ENCODE data around the gene DACH1. TPM values are rescaled to one million over a fixed set of nuclear protein-coding genes. Genes with fewer than 3 reads are reported as not detected.

The DACH1 gene
- total RNA-seq, 2 experiments from 2014 or later = 0.71 to 0.89 TPM

DNA sequence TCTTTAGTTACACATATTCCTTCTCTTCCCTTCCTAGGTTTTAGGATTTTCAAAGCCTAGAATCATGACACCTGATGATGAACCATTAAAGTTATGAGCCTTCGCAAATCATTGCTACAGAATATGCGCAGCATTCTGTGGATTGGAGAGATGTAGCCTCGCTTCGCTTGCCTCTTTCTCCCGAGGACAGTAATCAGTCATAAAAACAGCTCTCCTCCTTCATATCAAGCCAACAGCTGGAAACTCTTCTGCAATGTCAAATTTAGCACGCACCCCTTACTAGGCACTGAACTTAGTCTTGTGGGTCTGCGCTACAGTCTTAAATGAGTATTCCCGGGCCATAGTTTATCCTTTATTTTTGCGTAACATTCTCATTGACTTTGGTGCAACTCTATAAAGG is 79.6 kb downstream of the DACH1 start:
- TF ChIP-seq, protein P1, sequence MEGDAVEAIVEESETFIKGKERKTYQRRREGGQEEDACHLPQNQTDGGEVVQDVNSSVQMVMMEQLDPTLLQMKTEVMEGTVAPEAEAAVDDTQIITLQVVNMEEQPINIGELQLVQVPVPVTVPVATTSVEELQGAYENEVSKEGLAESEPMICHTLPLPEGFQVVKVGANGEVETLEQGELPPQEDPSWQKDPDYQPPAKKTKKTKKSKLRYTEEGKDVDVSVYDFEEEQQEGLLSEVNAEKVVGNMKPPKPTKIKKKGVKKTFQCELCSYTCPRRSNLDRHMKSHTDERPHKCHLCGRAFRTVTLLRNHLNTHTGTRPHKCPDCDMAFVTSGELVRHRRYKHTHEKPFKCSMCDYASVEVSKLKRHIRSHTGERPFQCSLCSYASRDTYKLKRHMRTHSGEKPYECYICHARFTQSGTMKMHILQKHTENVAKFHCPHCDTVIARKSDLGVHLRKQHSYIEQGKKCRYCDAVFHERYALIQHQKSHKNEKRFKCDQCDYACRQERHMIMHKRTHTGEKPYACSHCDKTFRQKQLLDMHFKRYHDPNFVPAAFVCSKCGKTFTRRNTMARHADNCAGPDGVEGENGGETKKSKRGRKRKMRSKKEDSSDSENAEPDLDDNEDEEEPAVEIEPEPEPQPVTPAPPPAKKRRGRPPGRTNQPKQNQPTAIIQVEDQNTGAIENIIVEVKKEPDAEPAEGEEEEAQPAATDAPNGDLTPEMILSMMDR (IDR thresholded peaks at IDR 0.05) = no peak
- H3K27ac Mint-ChIP-seq = no peak overlapping the region
- CTCF ChIA-PET = no interaction called here
- Histone ChIP-seq H3K9me3 (ENCODE audit: control insufficient read depth in 1 of 2, insufficient read depth in 1 of 2, low read length in 2 of 2) (no peaks in the 10 kb centered on the region), H3K4me1 (ENCODE audit: insufficient read depth, low read length) (no peaks in the 10 kb centered on the region), H3K4me3 (ENCODE audit: low read length) (no peak overlapping the region), H3K27ac (ENCODE audit: low read depth in 1 of 2, low read length in 2 of 2) (no peak overlapping the region), H3K27me3 (ENCODE audit: control insufficient read depth in 1 of 2, insufficient read depth in 2 of 2, low read length in 2 of 2) (no peaks in the 10 kb centered on the region), H3K36me3 (ENCODE audit: insufficient read depth, low read length) (no peaks in the 10 kb centered on the region)
- no peaks in the 10 kb centered on the region for H3K27me3 Mint-ChIP-seq
- POLR2A ChIA-PET = no interaction called here
- ATAC-seq (ENCODE audit: poor library complexity) (no peak), DNase-seq (no peak)
- intact Hi-C loops (cut with DNase I, micrococcal nuclease) = no loop called here
- H3K36me3 Mint-ChIP-seq (ENCODE audit: low read depth) = no peaks in the 10 kb centered on the region
- no peaks in the 10 kb centered on the region for H3K4me1 Mint-ChIP-seq (ENCODE audit: low read depth)
- no peaks in the 10 kb centered on the region for H3K9me3 Mint-ChIP-seq
- no peak overlapping the region for H3K4me3 Mint-ChIP-seq

DNA sequence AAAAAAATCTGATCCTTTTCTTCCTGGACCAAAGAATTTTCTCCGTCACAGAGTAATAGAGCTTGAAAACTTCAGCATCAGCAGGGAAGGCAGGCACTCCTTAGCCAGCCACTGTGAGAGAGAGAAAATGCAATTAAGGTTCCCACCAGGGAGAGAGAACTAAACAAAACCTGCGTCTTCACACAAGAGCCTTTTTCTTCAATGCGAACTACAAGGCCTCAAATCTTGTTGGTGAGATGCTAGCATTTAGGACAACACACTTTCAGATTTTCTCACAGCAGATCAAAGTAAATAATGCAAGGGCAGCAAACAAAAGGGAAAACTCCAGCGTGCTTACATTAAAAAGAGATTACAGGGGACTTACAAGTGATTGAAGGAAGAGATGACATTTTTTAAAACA is 80.1 kb downstream of the DACH1 start:
- no peaks in the 10 kb centered on the region for H3K27me3 Mint-ChIP-seq
- intact Hi-C loops (cut with DNase I, micrococcal nuclease) = no loop called here
- no peak overlapping the region for H3K27ac Mint-ChIP-seq
- Histone ChIP-seq H3K27me3 (ENCODE audit: control insufficient read depth in 1 of 2, insufficient read depth in 2 of 2, low read length in 2 of 2) (no peaks in the 10 kb centered on the region), H3K27ac (ENCODE audit: low read depth in 1 of 2, low read length in 2 of 2) (no peak overlapping the region), H3K4me3 (ENCODE audit: low read length) (no peak overlapping the region), H3K36me3 (ENCODE audit: insufficient read depth, low read length) (no peaks in the 10 kb centered on the region), H3K4me1 (ENCODE audit: insufficient read depth, low read length) (no peaks in the 10 kb centered on the region), H3K9me3 (ENCODE audit: control insufficient read depth in 1 of 2, insufficient read depth in 1 of 2, low read length in 2 of 2) (no peaks in the 10 kb centered on the region)
- ChIA-PET POLR2A (no interaction called here), CTCF (no interaction called here)
- DNase-seq = no peak
- no peaks in the 10 kb centered on the region for H3K4me1 Mint-ChIP-seq (ENCODE audit: low read depth)
- H3K9me3 Mint-ChIP-seq = no peaks in the 10 kb centered on the region
- ATAC-seq (ENCODE audit: poor library complexity) = no peak
- H3K4me3 Mint-ChIP-seq = no peak overlapping the region
- TF ChIP-seq, protein P1 (IDR thresholded peaks at IDR 0.05) = no peak
- H3K36me3 Mint-ChIP-seq (ENCODE audit: low read depth) = no peaks in the 10 kb centered on the region

DNA sequence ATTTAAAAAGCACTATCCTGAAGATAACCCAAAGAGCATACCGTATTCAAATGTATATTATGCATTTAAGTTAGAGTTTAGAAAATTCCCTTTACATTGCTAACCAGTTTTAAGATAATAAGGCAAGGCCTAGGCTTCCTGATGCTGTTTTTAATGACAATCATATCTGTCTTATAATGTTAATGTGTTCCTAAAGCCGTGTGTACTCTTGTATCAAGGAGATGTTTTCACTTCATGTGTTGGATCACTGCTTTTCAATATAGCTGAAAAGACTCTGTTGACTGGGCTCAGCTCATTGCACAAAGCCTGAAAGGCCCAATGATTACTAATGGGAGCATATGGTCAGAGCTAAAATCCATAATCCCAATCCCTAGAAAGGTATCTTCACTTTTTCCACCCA is 81.6 kb downstream of the DACH1 start:
- Histone ChIP-seq H3K4me3 (ENCODE audit: low read length) (no peak overlapping the region), H3K27ac (ENCODE audit: low read depth in 1 of 2, low read length in 2 of 2) (no peak overlapping the region), H3K36me3 (ENCODE audit: insufficient read depth, low read length) (no peaks in the 10 kb centered on the region), H3K4me1 (ENCODE audit: insufficient read depth, low read length) (no peaks in the 10 kb centered on the region), H3K9me3 (ENCODE audit: control insufficient read depth in 1 of 2, insufficient read depth in 1 of 2, low read length in 2 of 2) (no peaks in the 10 kb centered on the region), H3K27me3 (ENCODE audit: control insufficient read depth in 1 of 2, insufficient read depth in 2 of 2, low read length in 2 of 2) (no peaks in the 10 kb centered on the region)
- ATAC-seq (ENCODE audit: poor library complexity) (no peak), DNase-seq (no peak)
- Mint-ChIP-seq H3K4me1 (ENCODE audit: low read depth) (no peaks in the 10 kb centered on the region), H3K27ac (no peak overlapping the region), H3K27me3 (no peaks in the 10 kb centered on the region), H3K4me3 (no peak overlapping the region), H3K36me3 (ENCODE audit: low read depth) (no peaks in the 10 kb centered on the region), H3K9me3 (no peaks in the 10 kb centered on the region)
- POLR2A ChIA-PET = no interaction called here
- intact Hi-C loops (cut with DNase I, micrococcal nuclease) = no loop called here
- CTCF ChIA-PET = no interaction called here
- TF ChIP-seq, protein P1 (IDR thresholded peaks at IDR 0.05) = no peak

All from CD4-positive, alpha-beta T cell (primary cell).